Subcutaneous abdominal adipose tissue (tissue), 5 donors: ENCODE measurements around the gene ASCC3.

Experiments
- H3K27ac ChIP-seq: one replicate; pipeline ENCODE4 v1.7.0; 2013; ENCODE audit warnings: low read depth, mild to moderate bottlenecking, inconsistent platforms, low read length, moderate library complexity
- H3K27me3 ChIP-seq, 5 donors: one replicate each; pipeline ENCODE4 v1.7.0; 2013; ENCODE audit warnings: low read length in 5 of 5, inconsistent platforms in 1 of 5; ENCODE audit not compliant: control insufficient read depth in 5 of 5, insufficient read depth in 4 of 5
- H3K36me3 ChIP-seq, 5 donors: one replicate each; pipeline ENCODE4 v1.7.0; 2013; ENCODE audit warnings: low read length in 5 of 5; ENCODE audit not compliant: control insufficient read depth in 5 of 5, insufficient read depth in 5 of 5
- H3K4me1 ChIP-seq, 5 donors: one replicate each; pipeline ENCODE4 v1.7.0; 2013; ENCODE audit warnings: low read length in 5 of 5, mild to moderate bottlenecking in 3 of 5, moderate library complexity in 1 of 5; ENCODE audit not compliant: control insufficient read depth in 5 of 5, insufficient read depth in 5 of 5
- H3K4me3 ChIP-seq, 5 donors: one replicate each; pipeline ENCODE4 v1.7.0; 2013; ENCODE audit warnings: low read length in 5 of 5, low read depth in 1 of 5
- H3K9ac ChIP-seq, 5 donors: one replicate each; pipeline ENCODE4 v1.7.0; 2013; ENCODE audit warnings: low read length in 5 of 5, mild to moderate bottlenecking in 4 of 5, moderate library complexity in 3 of 5
- H3K9me3 ChIP-seq, 5 donors: one replicate each; pipeline ENCODE4 v1.7.0; 2013; ENCODE audit warnings: low read length in 5 of 5; ENCODE audit not compliant: control insufficient read depth in 5 of 5
- donor health status: healthy.
- donor health status: healthy.
- donor health status: healthy.
- donor health status: healthy.
- donor health status: healthy.

The ASCC3 gene

GRCh38 chr6:100677240-100677639 is 203.9 kb downstream of the ASCC3 start:
- Histone ChIP-seq H3K27me3 (no peaks in the 10 kb centered on the region), H3K27ac (no peak overlapping the region), H3K4me3 (no peak overlapping the region), H3K9ac (no peak overlapping the region), H3K9me3 (no peaks in the 10 kb centered on the region), H3K4me1 (no peaks in the 10 kb centered on the region), H3K36me3 (no peaks in the 10 kb centered on the region)

DNA sequence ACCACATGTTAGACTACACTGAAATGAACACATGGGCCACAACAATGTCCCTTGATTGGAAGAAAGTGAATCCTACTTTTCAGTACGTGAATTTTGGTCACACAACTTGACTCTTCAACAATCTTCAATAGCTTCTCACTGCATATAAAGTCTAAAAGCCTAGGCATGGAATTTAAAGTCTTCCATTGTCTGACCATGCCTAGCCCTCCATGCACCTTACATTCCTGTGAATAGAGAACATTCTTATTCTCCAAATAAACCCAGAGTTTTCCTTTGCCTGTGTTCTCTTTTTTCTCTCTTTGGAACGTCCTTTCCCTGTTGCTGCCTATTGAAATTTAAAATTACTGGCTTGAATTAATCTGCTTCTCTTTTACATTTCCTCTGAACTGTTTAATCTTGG is 207.5 kb downstream of the ASCC3 start:
- no peak overlapping the region for H3K9ac ChIP-seq
- H3K36me3 ChIP-seq, result peaks cover 0 to 4% (median 0%) of the 10 kb centered on the region in 5 donors
- no peaks in the 10 kb centered on the region for H3K27me3 ChIP-seq
- H3K27ac ChIP-seq, result no peak overlapping the region
- H3K4me3 ChIP-seq, result no peak overlapping the region
- H3K4me1 ChIP-seq, result no peaks in the 10 kb centered on the region
- peaks cover 0 to 6% (median 0%) of the 10 kb centered on the region in 5 donors for H3K9me3 ChIP-seq

DNA sequence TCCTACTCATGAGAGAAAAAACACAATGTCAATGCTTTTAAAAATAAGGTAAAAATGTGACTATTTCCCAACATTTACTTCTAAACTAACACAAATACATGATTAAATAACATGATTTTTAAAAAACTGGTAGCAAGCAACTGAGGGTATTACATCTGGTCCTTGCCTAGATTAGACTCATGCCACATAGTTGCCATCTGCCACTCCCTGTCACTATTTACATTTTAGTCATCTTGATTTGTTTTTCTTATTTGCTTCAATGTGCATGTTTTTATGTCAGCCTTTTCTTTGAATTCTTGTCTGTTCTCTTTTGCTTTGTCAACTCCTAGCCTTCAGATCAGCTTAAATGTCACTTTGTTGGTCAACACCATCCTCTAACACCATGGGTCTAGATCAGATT is 209.4 kb downstream of the ASCC3 start:
- H3K27ac ChIP-seq, result no peak overlapping the region
- H3K9me3 ChIP-seq, result peaks cover 0 to 6% (median 0%) of the 10 kb centered on the region in 5 donors
- peaks cover 0 to 4% (median 0%) of the 10 kb centered on the region in 5 donors for H3K36me3 ChIP-seq
- no peak overlapping the region for H3K9ac ChIP-seq
- no peaks in the 10 kb centered on the region for H3K4me1 ChIP-seq
- H3K4me3 ChIP-seq, result no peak overlapping the region
- no peaks in the 10 kb centered on the region for H3K27me3 ChIP-seq

- no peaks in the 10 kb centered on the region for H3K27me3 ChIP-seq
- H3K36me3 ChIP-seq, result peaks cover 0 to 4% (median 0%) of the 10 kb centered on the region in 5 donors
- H3K27ac ChIP-seq, result no peak overlapping the region
- peaks cover 0 to 6% (median 0%) of the 10 kb centered on the region in 5 donors for H3K9me3 ChIP-seq
- no peaks in the 10 kb centered on the region for H3K4me1 ChIP-seq
- H3K4me3 ChIP-seq, result no peak overlapping the region
- no peak overlapping the region for H3K9ac ChIP-seq
Observed at GRCh38 chr6:100670056-100670455, 211.1 kb downstream of the ASCC3 start.

DNA sequence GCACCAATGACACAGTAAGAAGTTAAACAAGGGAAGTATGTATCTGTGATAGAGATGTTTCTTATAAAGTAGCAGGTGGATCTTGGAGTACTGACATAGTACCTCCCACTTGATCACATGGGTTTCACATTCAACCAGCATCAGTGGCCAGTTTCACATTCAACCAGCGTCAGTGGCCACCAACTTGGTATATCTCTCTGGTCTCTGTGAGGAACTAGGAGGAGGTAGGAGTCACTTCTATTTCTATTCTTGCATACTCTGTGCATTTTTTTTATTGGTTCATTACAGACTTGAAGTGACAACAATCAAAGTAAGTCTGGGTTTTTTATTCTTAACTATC is 216.1 kb downstream of the ASCC3 start:
- Histone ChIP-seq H3K9me3 (peaks cover 0 to 1% (median 0%) of the 10 kb centered on the region in 5 donors), H3K36me3 (peaks cover 0 to 3% (median 0%) of the 10 kb centered on the region in 5 donors), H3K27ac (no peak overlapping the region), H3K4me3 (no peak overlapping the region), H3K27me3 (no peaks in the 10 kb centered on the region), H3K4me1 (no peaks in the 10 kb centered on the region), H3K9ac (no peak overlapping the region)

GRCh38 chr6:100664274-100665040 is 216.7 kb downstream of the ASCC3 start:
- H3K27me3 ChIP-seq, result no peaks in the 10 kb centered on the region
- no peak overlapping the region for H3K4me3 ChIP-seq
- no peak overlapping the region for H3K9ac ChIP-seq
- no peaks in the 10 kb centered on the region for H3K4me1 ChIP-seq
- peaks cover 0 to 3% (median 0%) of the 10 kb centered on the region in 5 donors for H3K36me3 ChIP-seq
- no peak overlapping the region for H3K27ac ChIP-seq
- H3K9me3 ChIP-seq, result no peaks in the 10 kb centered on the region

GRCh38 chr6:100663219-100663863 is 217.8 kb downstream of the ASCC3 start:
- Histone ChIP-seq H3K9me3 (no peaks in the 10 kb centered on the region), H3K36me3 (peaks cover 0 to 7% (median 0%) of the 10 kb centered on the region in 5 donors), H3K9ac (no peak overlapping the region), H3K27ac (no peak overlapping the region), H3K27me3 (no peaks in the 10 kb centered on the region), H3K4me1 (no peaks in the 10 kb centered on the region), H3K4me3 (no peak overlapping the region)

DNA sequence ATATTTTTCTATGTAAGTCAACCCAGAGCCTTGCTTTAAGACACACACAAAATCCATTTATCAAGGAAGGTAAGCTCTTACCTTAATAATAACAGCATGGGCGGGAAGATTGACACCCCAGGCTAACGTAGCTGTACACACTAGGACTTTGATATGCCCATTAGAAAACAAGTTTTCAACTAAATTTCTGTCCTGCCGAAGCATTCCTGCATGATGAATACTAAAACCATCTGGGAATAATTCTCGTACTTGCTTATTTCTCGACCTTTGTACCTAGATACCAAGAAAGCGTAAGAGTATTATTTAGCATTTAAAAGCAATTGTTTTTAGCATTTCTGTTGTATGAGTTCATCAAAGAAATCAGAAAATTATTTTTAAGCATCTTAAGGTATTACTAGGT is 218.9 kb downstream of the ASCC3 start:
- H3K4me1 ChIP-seq, result no peaks in the 10 kb centered on the region
- H3K9ac ChIP-seq, result no peak overlapping the region
- no peak overlapping the region for H3K4me3 ChIP-seq
- no peaks in the 10 kb centered on the region for H3K9me3 ChIP-seq
- peaks cover 0 to 7% (median 0%) of the 10 kb centered on the region in 5 donors for H3K36me3 ChIP-seq
- no peak overlapping the region for H3K27ac ChIP-seq
- H3K27me3 ChIP-seq, result no peaks in the 10 kb centered on the region

DNA sequence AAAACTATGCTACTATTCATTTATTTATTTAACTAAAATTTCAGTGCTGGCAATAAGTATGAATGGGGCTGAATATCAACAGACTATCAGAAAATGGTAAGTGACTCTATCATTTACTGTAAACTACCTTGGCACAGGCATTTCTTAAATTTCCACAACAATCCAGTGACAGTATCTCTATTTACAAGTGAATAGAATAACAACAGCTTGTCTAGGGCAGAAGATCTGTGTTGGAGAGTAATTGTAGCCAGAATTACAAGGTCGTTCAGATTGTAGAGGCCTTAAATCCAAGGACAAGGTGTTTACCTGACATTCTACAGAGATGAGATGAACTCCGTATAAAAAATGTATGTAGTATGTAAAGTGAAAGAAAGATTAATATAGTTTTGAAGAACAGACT is 222.6 kb downstream of the ASCC3 start:
- H3K9ac ChIP-seq, result no peak overlapping the region
- H3K9me3 ChIP-seq, result no peaks in the 10 kb centered on the region
- no peak overlapping the region for H3K27ac ChIP-seq
- H3K4me1 ChIP-seq, result no peaks in the 10 kb centered on the region
- peaks cover 0 to 14% (median 0%) of the 10 kb centered on the region in 5 donors for H3K36me3 ChIP-seq
- no peaks in the 10 kb centered on the region for H3K27me3 ChIP-seq
- no peak overlapping the region for H3K4me3 ChIP-seq

DNA sequence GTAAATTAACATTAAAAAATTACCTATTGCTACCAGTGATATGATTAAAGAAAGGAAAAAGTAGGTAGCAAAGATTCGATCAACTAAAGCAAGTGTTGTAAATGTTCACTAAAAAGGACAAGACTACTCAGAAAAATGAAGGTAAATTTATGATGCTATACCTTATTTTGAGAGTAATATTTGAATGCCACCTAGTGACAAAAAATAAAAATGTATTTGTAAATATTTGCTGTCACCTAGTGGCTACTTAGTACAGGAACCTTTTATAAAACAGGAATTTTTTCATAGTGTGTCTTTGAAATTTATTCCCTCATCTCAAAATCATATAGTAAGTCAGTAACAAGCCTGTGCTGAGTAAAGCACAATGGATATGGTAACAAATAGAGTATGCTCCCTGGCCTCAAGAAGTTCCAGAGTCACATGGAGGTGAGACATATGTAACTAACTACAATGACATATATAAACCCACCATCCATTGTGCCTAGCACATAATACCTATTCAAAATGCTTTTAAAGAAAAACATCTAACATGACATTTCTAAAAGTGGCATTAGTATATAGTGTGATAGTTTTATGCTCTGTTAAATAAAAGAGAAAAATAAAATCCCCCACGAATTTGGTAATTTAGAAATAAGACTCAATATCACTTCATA is 223.3 kb downstream of the ASCC3 start:
- H3K4me1 ChIP-seq, result no peaks in the 10 kb centered on the region
- peaks cover 0 to 14% (median 0%) of the 10 kb centered on the region in 5 donors for H3K36me3 ChIP-seq
- no peaks in the 10 kb centered on the region for H3K9me3 ChIP-seq
- H3K4me3 ChIP-seq, result no peak overlapping the region
- H3K9ac ChIP-seq, result no peak overlapping the region
- H3K27ac ChIP-seq, result no peak overlapping the region
- no peaks in the 10 kb centered on the region for H3K27me3 ChIP-seq
